ENCODE results near the gene DYNC1LI1.
"Not testable (repeated sequence)": the region's sequence is repeated elsewhere in the genome, so short reads cannot be mapped to it uniquely, and the experiment has no call there.

The DYNC1LI1 gene

DNA sequence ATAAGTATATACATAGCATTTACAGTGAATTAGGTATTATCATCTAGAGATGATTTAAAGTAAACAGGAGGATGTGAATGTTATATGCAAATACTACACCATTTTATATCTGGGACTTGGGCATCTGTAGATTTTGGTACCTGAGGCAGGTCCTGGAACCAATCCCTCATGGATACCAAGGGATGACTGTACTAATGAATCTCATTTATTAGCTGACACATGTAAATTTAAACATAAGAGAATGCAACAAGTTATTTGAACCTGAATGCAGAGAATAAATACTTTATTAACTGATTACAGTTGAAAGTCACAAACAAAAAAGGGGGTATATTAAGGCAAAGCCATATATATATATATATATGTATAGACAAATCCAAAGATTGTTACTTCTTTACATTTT is 44.9 kb downstream of the DYNC1LI1 start:
- no peak for DNase-seq

DNA sequence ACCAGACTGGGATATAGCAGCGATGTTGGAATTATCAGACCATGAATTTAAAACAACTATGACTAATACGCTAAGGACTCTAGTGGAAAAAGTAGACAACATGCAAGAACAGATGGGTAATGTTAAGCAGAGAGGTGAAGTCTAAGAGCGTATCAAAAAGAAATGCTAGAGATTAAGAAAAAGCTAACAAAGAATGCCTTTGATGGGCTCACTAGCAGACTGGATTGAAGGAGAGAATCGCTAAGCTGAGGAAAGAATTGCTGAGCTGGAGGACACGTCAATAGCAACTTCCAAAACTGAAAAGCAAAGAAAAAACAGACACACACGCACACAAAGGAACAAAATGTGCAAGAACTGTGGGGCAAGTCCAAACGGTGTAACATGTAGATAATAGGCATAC is 48.0 kb downstream of the DYNC1LI1 start:
- DNase-seq, result no peak

DNA sequence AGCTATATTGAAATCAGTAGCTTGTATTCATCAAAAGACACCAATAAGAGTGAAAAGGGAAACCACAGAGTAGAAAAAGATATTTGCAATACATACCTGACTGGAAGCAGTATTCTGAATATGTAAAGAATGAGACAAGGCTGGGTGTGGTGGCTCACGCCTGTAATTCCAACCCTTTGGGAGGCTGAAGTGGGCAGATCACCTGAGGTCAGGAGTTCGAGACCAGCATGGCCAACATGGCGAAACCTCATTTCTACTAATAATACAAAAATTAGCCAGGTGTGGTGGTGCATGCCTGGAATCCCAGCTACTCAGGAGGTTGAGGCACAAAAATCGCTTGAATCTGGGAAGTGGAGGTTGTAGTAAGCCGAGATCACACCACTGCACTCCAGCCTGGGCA is 51.7 kb downstream of the DYNC1LI1 start:
- DNase-seq, result not testable (repeated sequence)

DNA sequence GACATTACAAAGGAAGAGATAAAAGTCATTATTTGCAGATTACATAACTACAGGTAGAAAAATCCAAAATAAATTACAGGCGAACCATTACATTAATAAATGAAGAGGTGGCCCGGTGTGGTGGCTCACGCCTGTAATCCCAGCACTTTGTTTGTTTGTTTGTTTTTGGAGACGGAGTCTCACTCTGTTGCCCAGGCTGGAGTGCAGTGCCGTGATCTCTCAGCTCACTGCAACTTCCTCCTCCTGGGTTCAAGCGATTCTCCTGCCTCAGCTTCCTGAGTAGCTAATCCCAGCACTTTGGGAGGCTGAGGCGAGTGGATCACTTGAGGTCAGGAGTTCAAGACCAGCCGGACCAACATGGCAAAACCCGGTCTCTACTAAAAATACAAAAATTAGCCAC is 53.9 kb downstream of the DYNC1LI1 start:
- DNase-seq, result not testable (repeated sequence)

DNA sequence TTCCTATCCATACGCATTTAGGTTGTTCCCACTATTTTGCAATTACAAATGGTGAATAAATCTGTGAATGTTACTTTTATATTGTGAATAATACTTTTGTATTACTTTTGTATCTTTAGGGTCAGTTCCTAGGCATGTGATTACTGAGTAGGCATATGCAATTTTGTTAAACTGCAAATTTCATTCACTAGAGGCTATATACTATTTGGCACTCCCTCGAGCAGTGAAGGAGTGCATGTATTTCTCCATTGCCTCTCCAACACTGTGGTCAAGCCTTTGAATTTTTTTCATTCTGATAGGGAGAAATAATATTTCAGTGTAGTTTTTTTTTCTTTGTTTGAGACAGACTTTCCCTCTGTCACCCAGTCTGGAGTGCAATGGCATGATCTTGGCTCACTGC is 59.7 kb downstream of the DYNC1LI1 start:
- no peak for DNase-seq

DNA sequence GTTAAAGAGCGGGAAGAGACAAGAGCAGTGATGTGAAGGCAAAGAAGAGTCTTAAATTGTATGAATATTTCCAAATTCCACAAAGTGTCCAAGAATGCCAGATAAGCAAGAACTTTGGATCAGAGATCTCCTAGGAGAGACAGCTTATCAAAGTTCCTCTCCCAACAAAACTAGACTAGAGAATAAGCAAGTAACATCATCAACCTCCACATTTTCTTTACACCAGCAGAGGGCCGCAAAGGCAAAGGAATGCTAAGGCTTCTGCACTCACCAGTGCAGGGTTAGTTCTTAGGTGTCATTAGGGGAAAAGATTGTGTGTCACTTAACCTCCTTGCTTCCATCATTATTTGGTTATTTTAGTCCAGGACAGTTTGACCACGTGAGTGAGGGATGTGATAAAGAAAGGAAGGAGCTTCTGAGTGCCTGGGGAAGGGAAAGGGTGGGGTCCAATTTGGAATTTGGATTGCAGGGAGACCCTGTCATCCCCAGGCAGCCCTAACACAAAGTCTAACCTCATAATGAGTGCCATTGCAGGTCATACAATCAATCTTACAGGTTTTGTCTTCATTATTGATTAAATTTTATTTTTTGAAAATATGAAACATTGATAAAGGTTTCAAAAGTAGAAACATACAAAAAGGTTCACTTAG is 60.5 kb downstream of the DYNC1LI1 start:
- peak; percentile 11 for DNase-seq

DNA sequence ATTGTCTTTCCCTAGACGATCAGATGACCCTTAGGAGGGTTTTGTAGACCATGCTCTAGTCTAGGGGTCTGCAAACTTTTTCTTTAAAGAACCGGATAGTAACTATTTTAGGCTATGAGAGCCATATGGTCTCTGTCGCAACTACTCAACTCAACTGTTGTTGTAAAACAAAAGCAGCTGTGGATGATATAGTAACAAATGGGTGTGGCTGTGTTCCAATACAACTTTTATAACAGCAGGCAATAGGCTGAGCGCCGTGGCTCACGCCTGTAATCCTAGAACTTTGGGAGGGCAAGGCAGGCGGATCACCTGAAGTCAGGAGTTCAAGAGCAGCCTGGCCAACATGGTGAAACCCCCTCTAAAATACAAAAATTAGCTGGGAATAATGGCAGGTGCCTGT is 61.9 kb downstream of the DYNC1LI1 start:
- DNase-seq, result no peak

DNA sequence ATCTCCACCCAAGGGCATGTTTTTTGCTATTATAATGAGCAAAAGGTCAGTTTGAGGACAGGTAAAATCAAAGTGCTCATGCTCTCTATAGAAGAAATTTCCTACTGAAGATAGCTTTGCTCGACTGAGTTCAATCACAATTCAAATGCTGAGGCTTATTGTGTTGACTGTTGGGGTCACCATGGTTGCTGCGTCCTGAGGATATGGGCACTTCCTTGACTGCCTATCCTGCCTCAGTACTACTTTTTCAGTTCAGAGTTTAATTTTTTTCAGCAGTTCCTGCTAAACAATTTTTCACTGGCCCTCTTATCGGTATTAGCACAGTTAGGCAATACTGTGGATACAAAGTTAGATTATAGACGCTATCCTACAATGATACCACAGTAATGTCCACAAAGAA is 64.2 kb downstream of the DYNC1LI1 start:
- no peak for DNase-seq

DNA sequence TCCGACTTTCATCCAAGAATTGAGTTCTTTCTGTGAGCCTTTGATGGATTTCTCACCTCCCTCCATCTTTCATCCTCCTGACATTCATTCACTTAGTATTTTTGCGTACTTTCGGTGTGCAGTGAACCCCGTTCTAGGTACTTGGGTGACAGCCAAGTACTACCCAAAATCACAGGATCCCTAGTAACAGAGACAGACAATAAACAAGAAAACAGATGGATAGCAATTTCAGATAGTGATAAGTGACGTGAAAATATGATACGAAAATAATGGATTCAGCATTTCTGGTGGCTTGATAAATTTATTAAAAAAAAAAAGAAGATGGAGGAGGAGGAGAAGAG is 67.7 kb downstream of the DYNC1LI1 start:
- DNase-seq, result no peak

DNA sequence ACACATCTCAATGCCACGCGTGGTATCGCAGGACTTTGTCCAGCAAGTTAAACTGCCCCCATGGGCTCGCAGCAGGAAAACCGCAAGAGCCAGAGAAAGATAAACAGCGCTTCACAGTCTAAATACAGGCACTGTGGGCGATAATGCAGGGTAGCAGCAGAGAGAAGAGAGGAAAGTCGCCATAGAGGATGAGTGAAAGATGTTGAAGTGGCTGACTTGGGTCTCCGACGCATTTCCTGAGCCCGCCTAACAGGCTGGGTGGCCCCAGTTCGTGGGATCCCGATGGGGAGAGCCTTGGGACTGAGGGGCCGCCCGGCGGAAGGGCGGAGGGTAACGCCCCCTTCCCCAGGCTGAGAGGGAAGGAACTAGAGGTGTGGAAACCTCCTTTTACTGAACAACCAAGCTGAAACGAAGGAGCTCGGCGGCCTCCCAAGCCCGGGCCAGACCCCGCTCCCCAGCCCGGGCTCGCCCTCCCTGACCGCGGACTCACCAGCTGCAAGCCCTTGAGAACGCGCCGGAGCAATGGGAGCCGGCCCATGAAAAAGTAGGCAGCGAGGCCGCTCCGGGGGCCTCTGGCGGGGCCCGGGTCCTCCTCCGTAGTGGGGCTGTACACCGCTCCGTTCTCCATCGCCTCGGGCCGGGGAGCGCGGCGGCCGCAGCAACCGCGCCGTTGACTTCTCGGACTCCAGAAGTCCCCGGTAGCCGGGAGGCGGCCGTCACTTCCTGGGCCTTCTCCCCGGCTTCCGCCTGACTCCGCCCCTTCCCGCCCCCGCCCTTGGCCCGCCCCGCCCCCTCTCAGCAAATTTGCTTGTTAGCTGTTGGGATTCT is 68.3 kb downstream of the DYNC1LI1 start, which contains the start of gene CMTM6:
Gene CMTM6 (minus strand): TSS at position 735 of the 828 bp plus-strand sequence. CDS start 107 bp downstream, at position 628.
- no peak for DNase-seq

DNA sequence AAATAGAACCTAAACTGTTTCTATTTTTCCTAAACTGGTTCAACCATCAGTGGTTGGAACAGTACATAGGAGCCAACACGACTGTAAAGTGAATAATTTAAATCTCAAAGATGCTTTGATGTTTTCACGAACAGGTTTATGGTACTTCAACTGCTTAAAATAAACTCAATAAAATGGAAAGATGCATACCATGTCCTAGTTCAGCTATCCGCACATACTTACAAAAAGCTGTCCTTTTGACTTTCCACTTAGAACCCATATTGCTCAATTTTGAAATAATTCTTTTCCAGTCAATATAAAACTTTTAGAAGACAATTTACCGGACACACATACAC is 68.9 kb downstream of the DYNC1LI1 start:
- no peak for DNase-seq

DNA sequence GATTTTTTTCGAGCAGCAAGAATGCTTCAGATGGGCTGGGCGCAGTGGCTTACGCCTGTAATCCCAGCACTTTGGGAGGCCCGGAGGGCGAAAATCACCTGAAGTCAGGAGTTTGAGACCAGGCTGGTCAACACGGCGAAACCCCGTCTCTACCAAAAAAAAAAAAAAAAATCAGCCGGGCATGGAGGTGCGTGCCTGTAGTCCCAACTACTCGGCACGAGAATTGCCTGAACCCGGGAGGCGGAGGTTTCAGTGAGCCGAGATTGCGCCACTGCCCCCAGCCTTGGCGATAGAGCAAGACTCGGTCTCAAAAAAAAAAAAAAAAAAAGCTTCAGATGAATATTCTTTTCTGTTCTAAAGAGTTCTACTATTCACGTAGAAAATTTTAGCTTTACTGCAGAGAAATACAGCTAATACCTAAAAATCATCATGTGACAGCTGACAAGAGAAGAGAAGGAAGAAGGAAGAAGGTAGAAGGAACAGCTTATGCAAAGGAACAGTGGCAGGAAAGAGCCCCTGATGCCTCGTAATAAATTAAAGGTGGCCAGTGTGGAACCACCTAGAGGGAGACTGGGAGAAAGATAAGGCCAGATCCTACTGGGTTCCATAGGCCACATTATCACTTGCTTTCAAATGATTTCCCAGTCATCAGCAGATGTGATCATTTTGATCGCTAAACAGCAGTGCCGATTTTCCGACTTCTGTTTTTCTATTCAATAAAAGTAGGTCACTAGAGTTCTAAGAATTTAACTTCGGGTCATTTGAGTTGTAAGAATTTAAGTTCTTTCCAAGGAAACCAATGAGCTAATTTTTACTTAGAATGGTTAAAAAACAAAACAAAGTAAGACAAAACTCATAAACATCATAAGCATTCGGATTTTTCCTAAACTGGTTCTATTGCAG is 69.5 kb downstream of the DYNC1LI1 start:
- no peak for DNase-seq

DNA sequence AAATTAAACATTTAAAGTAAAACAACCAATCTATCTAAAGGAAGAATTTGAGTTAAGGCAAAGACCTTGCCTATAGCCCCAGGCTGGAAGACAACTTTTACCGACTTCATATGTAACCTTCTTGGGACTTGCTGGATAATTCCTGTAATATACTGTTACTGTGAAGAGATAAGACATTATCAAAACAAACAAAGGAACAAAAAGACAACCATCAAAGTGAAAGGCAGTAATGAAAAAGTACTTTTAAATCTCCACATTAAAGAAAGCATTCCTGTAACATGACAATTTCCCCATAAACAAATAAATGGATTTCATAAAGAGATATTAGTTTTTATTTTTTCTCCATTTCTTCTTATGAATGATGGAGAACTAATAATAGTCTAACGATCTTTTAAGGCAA is 70.4 kb downstream of the DYNC1LI1 start:
- DNase-seq, result no peak

DNA sequence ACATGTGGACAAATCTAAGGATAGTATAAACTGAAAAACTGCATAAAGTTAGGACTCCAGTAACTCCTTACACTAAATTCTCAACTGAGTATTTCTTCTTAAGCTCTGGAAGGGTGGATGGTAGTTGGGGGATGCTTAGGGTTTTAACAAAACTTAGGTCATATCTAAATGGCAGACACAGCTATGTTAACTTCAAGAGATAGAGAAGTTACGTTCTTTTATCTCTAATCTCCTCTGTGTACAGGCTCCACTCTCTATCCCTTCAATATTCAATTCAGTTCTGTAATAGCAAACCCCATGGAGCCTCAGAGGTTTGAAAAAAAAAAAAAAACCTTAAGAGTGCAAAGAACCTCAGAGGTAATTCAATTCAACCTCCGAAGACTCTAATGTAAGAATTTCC is 71.1 kb downstream of the DYNC1LI1 start:
- no peak for DNase-seq

DNA sequence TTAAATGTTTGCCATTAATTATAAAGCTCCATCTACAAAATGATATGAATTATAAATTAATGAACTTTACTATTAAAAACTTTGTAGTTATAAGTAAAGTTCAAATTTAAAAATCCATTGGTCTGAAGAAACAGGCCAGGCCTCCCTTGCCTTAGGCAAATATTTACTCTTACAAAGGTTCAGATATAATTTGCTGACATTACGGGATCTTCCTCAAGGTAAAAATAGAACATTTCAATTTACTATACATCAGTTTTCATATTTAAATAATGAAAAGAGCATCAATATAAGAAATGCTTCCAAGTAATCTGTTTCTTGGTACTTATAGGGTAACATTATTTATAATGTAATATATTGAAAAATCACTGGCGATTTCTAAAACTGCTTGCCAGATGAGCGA is 71.7 kb downstream of the DYNC1LI1 start:
- no peak for DNase-seq

DNA sequence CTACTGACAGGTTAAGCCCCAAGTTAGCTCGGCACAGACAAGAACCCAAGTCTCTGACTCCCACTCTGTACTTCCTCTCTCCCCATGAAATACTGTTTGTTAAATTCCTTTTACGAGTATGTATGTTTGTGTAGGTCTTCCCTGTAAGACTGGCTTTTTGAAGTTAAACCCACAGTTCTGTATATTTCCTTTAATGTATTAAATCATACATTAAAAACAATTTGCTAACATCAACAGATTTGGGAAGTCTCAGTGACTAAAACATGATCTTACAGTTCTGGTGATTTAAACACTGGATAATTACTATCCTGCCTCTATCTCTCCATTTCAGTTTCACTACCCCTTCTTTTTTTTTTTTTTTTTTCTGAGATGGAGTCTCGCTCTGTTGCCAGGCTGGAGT is 72.4 kb downstream of the DYNC1LI1 start:
- no peak for DNase-seq

DNA sequence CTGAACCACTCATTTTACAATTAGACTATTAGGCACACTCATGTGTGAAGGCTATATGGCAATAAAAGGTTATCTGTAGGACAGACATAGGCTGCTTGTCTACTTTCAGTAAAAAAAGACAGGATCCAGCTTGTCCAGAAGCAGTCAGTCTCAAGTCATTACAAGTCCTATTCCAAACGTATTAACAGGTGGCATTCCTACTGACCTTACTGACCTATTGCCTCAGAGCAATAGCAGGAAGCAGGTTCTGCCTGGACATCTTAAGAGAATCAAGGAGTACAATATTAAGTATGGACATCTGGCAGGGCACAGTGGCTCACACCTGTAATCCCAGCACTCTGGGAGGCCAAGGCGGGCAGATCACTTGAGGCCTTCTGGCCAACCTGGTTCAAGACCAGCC is 75.0 kb downstream of the DYNC1LI1 start:
- DNase-seq, result no peak

DNA sequence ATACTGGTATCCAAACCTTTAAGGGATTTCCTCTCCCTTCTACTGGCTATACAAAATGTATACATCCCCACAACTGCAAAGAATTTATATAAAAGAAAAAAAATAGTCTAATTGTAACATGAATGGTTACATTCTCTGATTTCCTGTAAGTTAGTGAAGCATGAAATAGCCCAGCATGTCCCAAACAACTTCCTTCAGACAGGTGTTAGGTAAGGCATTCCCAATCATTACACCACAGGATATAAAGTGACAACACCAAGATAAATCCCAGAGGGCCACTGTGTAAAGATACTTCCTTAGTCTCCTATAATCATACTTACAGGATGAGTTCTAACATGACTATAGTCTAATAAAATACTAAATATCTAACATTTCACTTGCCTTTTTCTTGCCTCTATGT is 75.6 kb downstream of the DYNC1LI1 start:
- no peak for DNase-seq

DNA sequence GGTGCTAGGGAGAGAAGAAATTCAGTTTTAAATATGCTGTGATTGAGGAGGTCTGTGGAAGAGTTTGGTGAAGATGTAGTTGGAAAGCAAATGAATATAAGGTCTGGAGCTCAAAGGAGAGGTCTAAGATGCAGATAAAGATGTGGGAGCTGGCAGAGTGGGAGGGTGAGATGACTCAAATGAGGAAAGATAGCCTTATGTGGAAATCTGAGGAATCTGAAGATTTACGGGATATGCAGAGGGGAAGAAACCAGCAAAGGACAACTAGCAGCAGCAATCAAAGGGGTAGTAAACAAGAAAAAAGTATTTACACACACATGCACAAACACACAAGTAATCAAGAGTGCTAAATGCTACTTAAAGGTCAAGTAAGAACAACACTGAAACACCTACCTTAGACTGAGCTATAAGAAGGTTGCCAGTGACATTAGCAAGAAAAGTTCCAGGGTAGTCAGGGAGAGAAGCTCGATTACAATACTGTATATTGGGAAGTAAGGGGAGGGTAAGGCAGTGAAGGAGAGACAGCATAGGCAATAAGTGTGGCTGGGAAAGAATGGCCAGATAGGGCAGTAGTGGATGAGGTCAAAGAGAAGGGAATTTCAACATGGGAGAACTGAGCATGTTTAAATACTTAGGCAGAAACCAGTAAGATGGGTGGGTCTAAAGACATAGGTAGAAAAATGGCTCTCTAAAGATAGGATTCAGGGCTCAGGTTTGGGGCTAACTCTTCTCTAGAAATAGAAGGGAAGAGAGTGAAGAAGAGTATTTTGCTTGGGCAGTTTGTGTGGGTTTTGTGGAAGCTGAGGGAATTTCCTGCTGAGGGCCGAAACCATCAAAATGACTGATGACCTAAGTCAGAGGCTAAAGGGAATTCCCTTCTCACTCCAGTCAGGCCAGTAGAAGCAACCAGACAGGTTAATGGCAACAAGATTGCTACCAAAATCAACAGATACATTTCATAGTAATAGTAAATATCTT is 76.9 kb downstream of the DYNC1LI1 start:
- no peak for DNase-seq

DNA sequence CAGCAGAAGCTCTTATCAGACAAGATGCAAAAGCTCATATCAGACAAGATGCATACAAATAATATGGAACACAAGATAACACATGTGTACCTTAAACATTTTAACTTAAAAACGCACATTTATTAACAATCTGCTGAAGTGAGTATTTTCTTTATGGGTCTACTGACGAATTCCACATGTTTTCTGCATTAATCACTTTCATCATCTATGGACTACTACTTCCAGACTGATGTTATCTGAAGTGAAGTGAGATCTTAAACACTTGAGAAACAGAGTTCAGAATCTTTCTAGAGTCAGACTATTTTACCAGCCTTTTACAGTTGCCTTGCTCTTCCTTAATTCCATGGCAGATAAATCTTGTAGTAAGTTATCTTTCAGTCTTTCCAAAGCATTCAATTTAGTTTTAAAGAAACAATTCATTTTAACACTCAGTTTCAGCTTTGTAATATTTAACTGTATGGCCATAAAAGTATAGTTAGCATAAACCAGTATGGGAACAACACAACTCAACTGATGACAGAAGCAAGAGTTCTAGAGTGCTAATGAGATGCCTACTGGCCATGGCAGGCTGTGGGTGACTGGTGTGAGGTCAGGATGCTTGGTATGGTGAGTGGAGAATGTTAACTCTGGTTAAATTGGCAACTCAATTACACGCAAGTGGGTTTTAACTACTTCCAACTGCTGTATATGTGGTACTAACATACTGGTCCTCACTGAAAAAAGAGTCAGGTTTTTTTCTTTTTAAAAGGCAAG is 77.8 kb downstream of the DYNC1LI1 start:
- DNase-seq, result no peak

DNA sequence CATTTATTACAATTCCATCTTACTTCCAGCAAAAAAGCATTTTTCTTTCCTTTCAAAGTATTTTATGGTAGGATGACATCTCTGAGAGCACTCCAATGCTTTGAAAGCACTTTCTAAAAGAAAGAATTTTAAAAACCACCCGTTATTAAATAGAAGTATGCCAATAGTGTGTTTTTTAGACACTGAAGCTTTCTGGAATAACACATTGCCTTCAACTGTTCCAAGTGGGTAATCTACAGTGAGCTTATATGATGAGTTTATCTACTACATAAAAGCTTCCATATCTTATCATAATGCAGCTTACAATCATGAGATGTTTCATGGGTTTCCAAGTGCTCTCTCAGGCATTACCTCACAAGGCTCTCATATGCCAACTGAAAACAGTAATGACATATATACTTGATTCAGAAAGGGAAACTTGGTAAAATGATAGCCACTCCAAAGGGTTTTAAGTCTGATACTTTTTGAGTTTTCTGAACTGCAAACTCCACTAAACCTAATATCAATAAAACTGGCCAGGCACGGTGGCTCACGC is 82.1 kb downstream of the DYNC1LI1 start:
- no peak for DNase-seq

Measured in NCI-H2081 treated with DMSO at 0.1 percent for 48 hours (cell line).